Gastroesophageal sphincter (tissue), 3 donors: ENCODE data around the gene ATP5F1D.

Experiments
- POLR2A ChIP-seq, 2 donors: fragments of 450-650 bp; IDR thresholded peaks; one replicate each; pipeline ENCODE4 v1.6.1; 2017; ENCODE audit warnings: antibody characterized with exemption in 2 of 2, mild to moderate bottlenecking in 2 of 2, moderate library complexity in 1 of 2
- POLR2AphosphoS5 ChIP-seq: sonication (generic); formaldehyde crosslinking; IDR thresholded peaks from one replicate; pipeline ENCODE4 v1.6.1; 2017; ENCODE audit warnings: antibody characterized with exemption
- TF ChIP-seq, protein P1 (sequence below), 4 experiments: fragments of 200-600 bp in 2 of 4; fragments of 450-650 bp in 2 of 4; sonication (generic) in 1 of 4; IDR thresholded peaks; one replicate each; pipeline ENCODE4 v1.5.1; 2017 to 2019; ENCODE audit warnings: antibody characterized with exemption in 4 of 4, mild to moderate bottlenecking in 2 of 4, moderate library complexity in 2 of 4

DNA sequence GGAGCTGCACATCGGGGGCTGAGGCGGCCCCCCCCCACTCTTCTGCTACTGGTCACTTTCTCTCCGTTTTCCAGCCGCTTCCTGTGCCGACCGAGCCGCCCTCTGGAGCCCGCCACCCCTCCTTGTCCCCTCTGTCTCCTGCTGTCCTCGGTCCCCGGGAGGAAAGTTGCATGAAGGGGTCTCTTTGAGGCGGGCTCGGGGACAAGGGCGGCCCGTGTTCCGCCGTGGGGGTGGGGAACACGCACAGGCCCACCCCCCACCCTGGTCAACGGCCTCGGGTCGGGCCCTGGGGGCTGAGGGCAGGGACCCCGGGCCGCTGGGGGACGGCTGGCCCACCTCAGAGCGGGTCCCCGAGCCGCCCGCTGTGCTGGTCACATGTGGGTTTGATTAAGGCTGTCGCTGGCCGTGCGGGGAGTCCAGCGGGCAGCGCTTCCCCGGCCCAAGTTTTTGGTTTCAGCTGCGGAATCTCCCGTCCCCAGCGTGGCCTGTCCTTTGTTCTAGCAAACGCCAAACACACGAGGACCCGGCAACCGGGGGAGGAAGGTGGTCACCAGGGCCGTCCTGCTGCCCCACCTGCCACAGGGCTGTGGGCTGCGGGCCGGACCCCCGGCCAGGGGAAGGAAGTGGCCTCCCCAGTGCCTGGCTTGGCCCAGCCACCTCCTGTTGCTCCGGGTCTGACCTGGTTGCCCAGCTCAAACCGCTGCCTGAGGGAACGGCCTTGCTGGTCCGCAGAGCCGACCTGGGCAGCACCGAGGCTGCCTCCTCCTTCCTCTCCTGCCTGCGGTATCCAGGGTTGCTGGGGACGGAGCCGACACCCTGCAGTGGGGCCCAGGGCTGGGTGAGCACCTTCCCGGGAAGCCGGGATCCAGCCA is 46.0 kb downstream of the ATP5F1D start:
- TF ChIP-seq, protein P1, sequence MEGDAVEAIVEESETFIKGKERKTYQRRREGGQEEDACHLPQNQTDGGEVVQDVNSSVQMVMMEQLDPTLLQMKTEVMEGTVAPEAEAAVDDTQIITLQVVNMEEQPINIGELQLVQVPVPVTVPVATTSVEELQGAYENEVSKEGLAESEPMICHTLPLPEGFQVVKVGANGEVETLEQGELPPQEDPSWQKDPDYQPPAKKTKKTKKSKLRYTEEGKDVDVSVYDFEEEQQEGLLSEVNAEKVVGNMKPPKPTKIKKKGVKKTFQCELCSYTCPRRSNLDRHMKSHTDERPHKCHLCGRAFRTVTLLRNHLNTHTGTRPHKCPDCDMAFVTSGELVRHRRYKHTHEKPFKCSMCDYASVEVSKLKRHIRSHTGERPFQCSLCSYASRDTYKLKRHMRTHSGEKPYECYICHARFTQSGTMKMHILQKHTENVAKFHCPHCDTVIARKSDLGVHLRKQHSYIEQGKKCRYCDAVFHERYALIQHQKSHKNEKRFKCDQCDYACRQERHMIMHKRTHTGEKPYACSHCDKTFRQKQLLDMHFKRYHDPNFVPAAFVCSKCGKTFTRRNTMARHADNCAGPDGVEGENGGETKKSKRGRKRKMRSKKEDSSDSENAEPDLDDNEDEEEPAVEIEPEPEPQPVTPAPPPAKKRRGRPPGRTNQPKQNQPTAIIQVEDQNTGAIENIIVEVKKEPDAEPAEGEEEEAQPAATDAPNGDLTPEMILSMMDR (IDR thresholded peaks at IDR 0.05), result no peak
- no peak for TF ChIP-seq POLR2AphosphoS5
- TF ChIP-seq POLR2A (IDR thresholded peaks at IDR 0.05), result no peak
